Measurements from ENCODE around the gene TMIGD1.

GRCh38 chr17:30332057-30332542 is 1.8 kb downstream of the TMIGD1 start:
- TF ChIP-seq CTCF (IDR thresholded peaks at IDR 0.05; ENCODE audit: poor library complexity) = no peak
- TF ChIP-seq EZH2 (IDR thresholded peaks at IDR 0.05; ENCODE audit: borderline replicate concordance) = no peak
- TF ChIP-seq EZH2phosphoT487 (IDR thresholded peaks at IDR 0.05; ENCODE audit: low read depth, severe bottlenecking, unreplicated experiment) = no peak

Measured in hepatocyte (in vitro differentiated cells).